Lower leg skin (tissue), 4 donors: ENCODE data around the gene FANCC. TPM values are rescaled to one million over a fixed set of nuclear protein-coding genes. Genes with fewer than 3 reads are reported as not detected.
A peak's percentile ranks its signal among the peaks of the same experiment; 100 is the strongest.

ENCODE experiments used
- DNase-seq, 2 donors: peaks; one replicate each; pipeline ENCODE4 v3.0.0-alpha.2; 2019; ENCODE audit warnings: low spot score in 2 of 2
- H3K4me3 ChIP-seq: fragments of 200-600 bp; sonication (generic); 2 replicates; pipeline ENCODE4 v1.5.1; 2017; ENCODE audit warnings: mild to moderate bottlenecking, low read depth; ENCODE audit not compliant: poor library complexity, severe bottlenecking
- CTCF ChIP-seq, 3 donors: fragments of 450-650 bp; IDR thresholded peaks; one replicate each; pipeline ENCODE4 v1.5.1; 2016; ENCODE audit warnings: antibody characterized with exemption in 3 of 3, mild to moderate bottlenecking in 3 of 3, moderate library complexity in 2 of 3
- POLR2A ChIP-seq, 2 donors: fragments of 450-650 bp; IDR thresholded peaks; one replicate each; pipeline ENCODE4 v1.6.1; 2016 to 2017; ENCODE audit warnings: antibody characterized with exemption in 2 of 2, mild to moderate bottlenecking in 1 of 2, moderate library complexity in 1 of 2
- WGBS, 2 donors: methylation state at CpG; one replicate each; pipeline ENCODE4 v1.1.5; 2018; 5-methylcytosine and 5-hydroxymethylcytosine counted together
- intact Hi-C: fragments of 100-400 bp; cut with DNase I; formaldehyde crosslinking; loops from one replicate; pipeline ENCODE4 v1.15.0; 2023; ENCODE audit warnings: low total_unique reads
- total RNA-seq, 4 donors: library from RNA; depleted of rRNA; stranded (reverse); fragments of >200 nt; gene quantifications; one replicate each; pipeline ENCODE4 v1.1.0, GENCODE V29; 2016

FANCC gene
- total RNA-seq, 4 donors from 2014 or later: 6.7 to 10.2 (median 8.1) TPM

- WGBS, 2 donors: 60 to 67% methylated on average over 6 to 8 of the region's 8 CpGs
- TF ChIP-seq POLR2A (IDR thresholded peaks at IDR 0.05): no peak
- no peak for TF ChIP-seq CTCF (IDR thresholded peaks at IDR 0.05)
- intact Hi-C loops: no loop called here
- DNase-seq: no peak
- H3K4me3 ChIP-seq: no peak overlapping the region
These were observed 212.9 kb downstream of the FANCC start for GRCh38 chr9:95104581-95104960.

GRCh38 chr9:95103871-95104580 is 213.5 kb downstream of the FANCC start:
- DNase-seq: no peak
- WGBS, 2 donors: 61 to 72% methylated on average over 18 to 20 of the region's 20 CpGs
- no peak overlapping the region for H3K4me3 ChIP-seq
- TF ChIP-seq POLR2A (IDR thresholded peaks at IDR 0.05) (no peak), CTCF (IDR thresholded peaks at IDR 0.05) (no peak)
- intact Hi-C loops: no loop called here

- no peak overlapping the region for H3K4me3 ChIP-seq
- no peak for DNase-seq
- TF ChIP-seq POLR2A (IDR thresholded peaks at IDR 0.05) (no peak), CTCF (IDR thresholded peaks at IDR 0.05) (no peak)
- 54 to 61% methylated on average over 14 to 15 of the region's 15 CpGs for WGBS, 2 donors
- intact Hi-C loops: no loop called here
These were observed 214.2 kb downstream of the FANCC start for GRCh38 chr9:95103281-95103771.

- TF ChIP-seq POLR2A (IDR thresholded peaks at IDR 0.05) (no peak), CTCF (IDR thresholded peaks at IDR 0.05) (no peak)
- intact Hi-C loops: no loop called here
- WGBS, 2 donors: 62 to 72% methylated on average over 18 of the region's 18 CpGs
- no peak for DNase-seq
- H3K4me3 ChIP-seq: no peak overlapping the region
These were observed 214.9 kb downstream of the FANCC start for GRCh38 chr9:95102572-95102971.

- WGBS, 2 donors: 49 to 59% methylated on average over 8 of the region's 8 CpGs
- intact Hi-C loops: no loop called here
- no peak overlapping the region for H3K4me3 ChIP-seq
- DNase-seq: peak in 1 of 2 donors; percentile 62
- TF ChIP-seq CTCF (IDR thresholded peaks at IDR 0.05): no peak
- no peak for TF ChIP-seq POLR2A (IDR thresholded peaks at IDR 0.05)
These were observed 215.5 kb downstream of the FANCC start for GRCh38 chr9:95102001-95102433.

- TF ChIP-seq CTCF (IDR thresholded peaks at IDR 0.05) (no peak), POLR2A (IDR thresholded peaks at IDR 0.05) (no peak)
- WGBS, 2 donors: 81 to 82% methylated on average over 12 of the region's 12 CpGs
- no peak for DNase-seq
- H3K4me3 ChIP-seq: no peak overlapping the region
- intact Hi-C loops: no loop called here
These were observed 216.2 kb downstream of the FANCC start for GRCh38 chr9:95101326-95101725.
